Retinal pigment epithelial cell (primary cell): Measurements from ENCODE around the gene HAPSTR1.

Experiments
- DNase-seq: peaks from one replicate; pipeline ENCODE4 v3.0.0-alpha.2; 2010; ENCODE audit warnings: low read depth
- H3K4me3 ChIP-seq: 2 replicates; pipeline ENCODE4 v1.5.1; 2011; ENCODE audit warnings: mild to moderate bottlenecking, low read length, control low read depth, moderate library complexity
- CTCF ChIP-seq: conservative IDR thresholded peaks from 2 replicates; pipeline ENCODE4 v1.5.1; 2011; ENCODE audit warnings: low read depth, low read length, control low read depth, inconsistent platforms

The HAPSTR1 gene

GRCh38 chr16:9096416-9096952 lies 5.0 kb downstream of the HAPSTR1 start:
- H3K4me3 ChIP-seq = no peak overlapping the region

GRCh38 chr16:9097266-9098219 lies 6.1 kb downstream of the HAPSTR1 start:
- no peak overlapping the region for H3K4me3 ChIP-seq
- no peak for DNase-seq
- TF ChIP-seq CTCF = no peak

More at GRCh38 chr16:9096416-9096952, 5.0 kb downstream of the HAPSTR1 start:
- TF ChIP-seq CTCF = no peak
- no peak for DNase-seq

GRCh38 chr16:9098377-9099090 lies 7.1 kb downstream of the HAPSTR1 start:
- TF ChIP-seq CTCF = no peak
- no peak overlapping the region for H3K4me3 ChIP-seq
- no peak for DNase-seq

- DNase-seq = no peak
- H3K4me3 ChIP-seq = no peak overlapping the region
- no peak for TF ChIP-seq CTCF
Measured at GRCh38 chr16:9099131-9099625, 7.7 kb downstream of the HAPSTR1 start.

GRCh38 chr16:9102379-9102778 lies 10.9 kb downstream of the HAPSTR1 start:
- no peak overlapping the region for H3K4me3 ChIP-seq
- no peak for TF ChIP-seq CTCF
- no peak for DNase-seq

GRCh38 chr16:9102943-9103342 lies 11.5 kb downstream of the HAPSTR1 start:
- no peak for DNase-seq
- no peak overlapping the region for H3K4me3 ChIP-seq
- no peak for TF ChIP-seq CTCF
